WERI-Rb-1 (cell line): ENCODE measurements around the gene DES.

Experiments
- DNase-seq: peaks from one replicate; pipeline ENCODE4 v3.0.0-alpha.2; 2020
- H3K27ac ChIP-seq: fragments of 250-450 bp; sonication (Bioruptor Pico); 2 replicates; pipeline ENCODE4 v1.5.1; 2020; ENCODE audit warnings: mild to moderate bottlenecking, moderate library complexity
- H3K27me3 ChIP-seq: fragments of 250-450 bp; sonication (Bioruptor Pico); 2 replicates; pipeline ENCODE4 v1.5.1; 2021; ENCODE audit warnings: mild to moderate bottlenecking, low read depth, moderate library complexity; ENCODE audit not compliant: insufficient read depth, severe bottlenecking
- H3K36me3 ChIP-seq: fragments of 250-450 bp; sonication (Bioruptor Pico); 2 replicates; pipeline ENCODE4 v1.5.1; 2020; ENCODE audit warnings: mild to moderate bottlenecking, moderate library complexity
- H3K4me3 ChIP-seq: 2 replicates; pipeline ENCODE4 v1.5.1; 2011; ENCODE audit warnings: low read depth, mild to moderate bottlenecking, control low read depth, low read length
- H3K9me3 ChIP-seq: fragments of 250-450 bp; sonication (Bioruptor Pico); 2 replicates; pipeline ENCODE4 v1.5.1; 2021; ENCODE audit warnings: mild to moderate bottlenecking, moderate library complexity; ENCODE audit not compliant: severe bottlenecking
- TF ChIP-seq, protein P1 (sequence below): IDR thresholded peaks from 2 replicates; pipeline ENCODE4 v1.5.1; 2011; ENCODE audit warnings: low read depth, mild to moderate bottlenecking, control low read depth, inconsistent platforms, low read length

DES gene

DNA sequence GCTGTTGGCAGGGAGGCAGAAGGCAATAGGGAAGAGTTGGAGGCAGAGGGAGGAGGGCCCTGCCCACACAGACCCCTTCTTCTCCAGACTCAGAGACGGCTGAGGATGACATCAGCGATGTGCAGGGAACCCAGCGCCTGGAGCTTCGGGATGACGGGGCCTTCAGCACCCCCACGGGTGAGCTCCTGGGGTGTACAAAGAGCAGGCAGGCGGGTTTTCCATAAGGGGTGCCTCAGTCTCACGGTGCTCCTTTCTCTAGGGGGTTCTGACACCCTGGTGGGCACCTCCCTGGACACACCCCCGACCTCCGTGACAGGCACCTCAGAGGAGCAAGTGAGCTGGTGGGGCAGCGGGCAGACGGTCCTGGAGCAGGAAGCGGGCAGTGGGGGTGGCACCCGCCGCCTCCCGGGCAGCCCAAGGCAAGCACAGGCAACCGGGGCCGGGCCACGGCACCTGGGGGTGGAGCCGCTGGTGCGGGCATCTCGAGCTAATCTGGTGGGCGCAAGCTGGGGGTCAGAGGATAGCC lies 26.5 kb downstream of the DES start:
- H3K27me3 ChIP-seq = no peaks in the 10 kb centered on the region
- no peak for DNase-seq
- H3K27ac ChIP-seq = no peak overlapping the region
- TF ChIP-seq, protein P1, sequence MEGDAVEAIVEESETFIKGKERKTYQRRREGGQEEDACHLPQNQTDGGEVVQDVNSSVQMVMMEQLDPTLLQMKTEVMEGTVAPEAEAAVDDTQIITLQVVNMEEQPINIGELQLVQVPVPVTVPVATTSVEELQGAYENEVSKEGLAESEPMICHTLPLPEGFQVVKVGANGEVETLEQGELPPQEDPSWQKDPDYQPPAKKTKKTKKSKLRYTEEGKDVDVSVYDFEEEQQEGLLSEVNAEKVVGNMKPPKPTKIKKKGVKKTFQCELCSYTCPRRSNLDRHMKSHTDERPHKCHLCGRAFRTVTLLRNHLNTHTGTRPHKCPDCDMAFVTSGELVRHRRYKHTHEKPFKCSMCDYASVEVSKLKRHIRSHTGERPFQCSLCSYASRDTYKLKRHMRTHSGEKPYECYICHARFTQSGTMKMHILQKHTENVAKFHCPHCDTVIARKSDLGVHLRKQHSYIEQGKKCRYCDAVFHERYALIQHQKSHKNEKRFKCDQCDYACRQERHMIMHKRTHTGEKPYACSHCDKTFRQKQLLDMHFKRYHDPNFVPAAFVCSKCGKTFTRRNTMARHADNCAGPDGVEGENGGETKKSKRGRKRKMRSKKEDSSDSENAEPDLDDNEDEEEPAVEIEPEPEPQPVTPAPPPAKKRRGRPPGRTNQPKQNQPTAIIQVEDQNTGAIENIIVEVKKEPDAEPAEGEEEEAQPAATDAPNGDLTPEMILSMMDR = no peak
- H3K36me3 ChIP-seq = peaks cover 9% of the 10 kb centered on the region; the same call in 1 of the 2 replicates
- H3K4me3 ChIP-seq = no peak overlapping the region
- H3K9me3 ChIP-seq = no peaks in the 10 kb centered on the region

DNA sequence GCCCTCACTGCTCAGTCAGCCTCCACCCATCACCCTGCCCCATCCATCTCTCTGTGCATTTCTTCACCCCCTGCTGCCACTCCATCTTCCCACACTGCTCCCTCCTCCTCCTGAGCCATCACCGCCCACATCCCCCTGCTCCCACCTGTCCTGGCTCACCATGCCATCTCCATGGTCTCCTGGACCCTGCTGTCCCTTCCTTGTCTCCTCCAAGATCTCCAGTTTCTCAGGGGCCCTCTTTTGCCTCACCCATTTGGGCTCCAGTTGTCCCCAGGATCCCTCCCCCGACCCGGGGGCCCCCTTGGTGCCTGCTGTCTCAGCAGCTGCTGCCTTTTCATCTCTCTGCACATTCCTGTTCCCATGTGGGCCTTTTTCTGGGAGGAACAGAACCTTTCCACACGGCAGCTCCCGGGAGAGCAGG lies 27.1 kb downstream of the DES start:
- Histone ChIP-seq H3K27ac (no peak overlapping the region; the same call in 1 of the 2 replicates), H3K36me3 (peaks cover 9% of the 10 kb centered on the region; the same call in 1 of the 2 replicates), H3K4me3 (no peak overlapping the region), H3K9me3 (no peaks in the 10 kb centered on the region), H3K27me3 (no peaks in the 10 kb centered on the region)
- TF ChIP-seq, protein P1 = no peak
- DNase-seq = no peak

DNA sequence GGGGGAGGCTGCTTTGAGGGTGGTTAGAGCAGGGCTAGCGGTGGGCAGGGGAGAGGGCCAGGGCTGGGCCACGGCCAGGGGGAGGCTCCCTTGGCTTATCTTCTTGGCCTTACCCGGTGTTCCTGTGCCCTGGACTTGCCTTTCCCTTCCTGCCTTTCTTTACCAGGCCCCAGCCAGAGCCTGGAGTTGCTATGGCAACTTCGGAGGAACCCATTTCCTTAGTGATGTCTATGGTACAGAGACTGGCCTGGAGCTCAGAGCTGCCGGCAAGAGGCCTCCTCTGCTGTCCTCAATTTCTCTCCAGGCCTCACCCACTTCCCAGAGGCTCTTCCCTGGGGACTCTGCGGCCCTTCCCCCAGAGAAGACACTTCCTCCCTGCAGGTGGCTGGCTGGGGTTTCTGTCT lies 27.9 kb downstream of the DES start:
- Histone ChIP-seq H3K27ac (no peak overlapping the region), H3K36me3 (peaks cover 9% of the 10 kb centered on the region; the same call in 1 of the 2 replicates), H3K4me3 (no peak overlapping the region), H3K9me3 (no peaks in the 10 kb centered on the region), H3K27me3 (no peaks in the 10 kb centered on the region)
- TF ChIP-seq, protein P1 = no peak
- no peak for DNase-seq

DNA sequence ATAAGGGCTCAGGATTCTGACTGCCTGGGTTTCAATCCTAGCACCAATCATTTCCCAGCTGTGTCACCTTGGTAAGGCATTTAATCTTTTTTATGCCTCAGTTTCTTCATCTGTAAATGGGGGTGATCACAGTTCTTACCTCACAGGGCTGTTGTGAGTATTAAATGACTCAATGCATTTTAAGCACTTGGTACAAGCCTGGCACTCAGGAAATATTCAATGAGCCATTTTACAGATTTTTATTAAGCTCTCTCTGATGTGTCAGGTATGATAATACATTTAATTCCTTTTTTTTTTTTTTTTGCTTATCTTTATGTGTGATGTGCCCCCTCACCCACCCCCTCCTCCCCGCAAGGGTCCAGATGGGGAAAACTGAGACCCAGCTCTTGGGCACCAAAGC lies 28.5 kb downstream of the DES start:
- TF ChIP-seq, protein P1 = no peak
- Histone ChIP-seq H3K27ac (no peak overlapping the region), H3K4me3 (no peak overlapping the region), H3K36me3 (peaks cover 9% of the 10 kb centered on the region; the same call in 1 of the 2 replicates), H3K27me3 (no peaks in the 10 kb centered on the region), H3K9me3 (no peaks in the 10 kb centered on the region)
- DNase-seq = no peak

DNA sequence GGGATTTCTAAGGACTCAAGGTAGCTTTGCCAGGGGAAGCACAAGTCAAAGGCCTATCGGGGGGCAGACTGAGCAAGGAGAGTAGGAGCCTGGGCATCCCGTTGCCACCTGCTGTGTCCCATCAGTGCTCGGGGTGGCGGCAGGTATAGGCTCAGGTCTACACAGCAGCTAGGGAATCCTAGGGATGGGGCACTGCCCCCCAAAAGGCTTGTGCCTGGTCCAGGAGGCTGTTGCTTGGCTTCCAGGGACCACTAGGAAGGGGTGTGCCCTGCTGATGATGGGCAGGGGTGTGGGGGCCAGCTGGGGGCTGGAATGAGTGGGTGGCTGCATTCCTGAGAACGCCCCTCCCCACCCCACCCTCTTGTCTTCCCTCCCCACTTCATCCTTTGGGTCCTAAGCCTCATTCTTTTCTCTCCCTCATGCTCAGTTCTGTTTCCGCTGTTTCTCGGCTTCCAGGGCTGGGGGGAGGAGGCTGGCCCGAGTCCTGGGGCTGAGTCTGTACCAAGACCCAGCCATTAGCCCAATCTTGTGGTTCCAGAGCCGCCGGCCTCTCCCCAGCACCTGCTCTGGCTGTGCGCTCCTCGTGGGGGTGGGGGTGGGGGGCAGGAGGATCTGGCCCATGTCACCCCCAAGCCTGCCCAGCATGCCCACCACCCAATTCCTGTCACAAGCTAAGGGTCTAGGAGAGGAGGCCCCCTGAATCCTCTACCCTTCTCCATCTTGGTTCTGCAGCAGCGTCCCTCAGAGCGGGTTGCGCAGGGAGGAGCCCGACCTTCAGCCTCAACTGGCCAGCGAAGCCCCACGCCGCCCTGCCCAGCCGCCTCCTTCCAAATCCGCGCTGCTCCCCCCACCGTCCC lies 29.3 kb downstream of the DES start:
- Histone ChIP-seq H3K9me3 (no peaks in the 10 kb centered on the region), H3K36me3 (peaks cover 9% of the 10 kb centered on the region; the same call in 1 of the 2 replicates), H3K27me3 (no peaks in the 10 kb centered on the region), H3K4me3 (no peak overlapping the region), H3K27ac (no peak overlapping the region)
- TF ChIP-seq, protein P1 = no peak
- DNase-seq = no peak
